Suppressor macrophage treated with lipopolysaccharide for 1 hour (primary cell): Measurements from ENCODE around the gene SMARCAL1.

Experiments
- DNase-seq, 3 donors: peaks; one replicate each; pipeline ENCODE4 v3.0.0-alpha.2; 2020 to 2022

Gene SMARCAL1

DNA sequence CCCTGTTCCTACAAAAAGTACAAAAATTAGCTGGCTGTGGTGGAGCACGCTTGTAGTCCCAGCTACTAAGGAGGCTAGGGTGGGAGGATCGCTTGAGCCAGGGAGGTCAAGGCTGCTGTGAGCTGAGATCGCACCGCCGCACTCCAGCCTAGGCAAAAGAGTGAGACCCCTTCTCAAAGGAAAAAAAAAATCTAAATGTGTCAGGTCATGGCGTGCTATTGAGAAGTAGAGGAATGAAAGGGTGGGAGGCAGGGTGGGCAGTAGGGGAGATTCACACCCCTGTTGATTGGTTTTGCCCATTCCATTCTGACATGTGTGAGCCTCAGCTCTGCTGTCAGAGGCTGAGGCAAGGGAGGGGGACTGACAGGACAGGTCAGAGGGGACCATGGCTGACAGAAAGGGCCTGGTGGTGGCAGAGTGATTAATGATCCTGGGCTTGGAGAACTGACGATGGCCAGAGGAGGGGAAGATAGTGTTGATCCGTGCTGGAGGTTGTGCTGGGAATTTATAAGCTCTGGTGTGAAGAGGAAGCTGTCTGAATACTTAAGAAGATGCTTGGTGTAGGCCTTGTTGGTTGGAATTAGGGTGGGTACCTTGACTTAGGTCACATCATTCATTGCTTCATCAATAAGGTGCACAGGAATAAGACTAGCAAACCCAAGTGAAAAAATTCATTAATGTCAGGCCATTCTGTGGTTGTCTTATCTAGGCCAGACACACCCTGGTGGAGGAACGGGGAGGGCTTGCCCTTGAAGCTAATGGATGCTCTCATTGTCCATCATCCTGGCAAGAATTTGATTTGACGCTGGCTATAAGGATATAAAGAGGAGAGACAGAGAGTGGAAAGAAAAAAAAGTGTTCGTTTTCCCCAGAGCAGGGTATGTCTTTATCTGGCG is 19.1 kb upstream of the SMARCAL1 start:
- DNase-seq: no peak

DNA sequence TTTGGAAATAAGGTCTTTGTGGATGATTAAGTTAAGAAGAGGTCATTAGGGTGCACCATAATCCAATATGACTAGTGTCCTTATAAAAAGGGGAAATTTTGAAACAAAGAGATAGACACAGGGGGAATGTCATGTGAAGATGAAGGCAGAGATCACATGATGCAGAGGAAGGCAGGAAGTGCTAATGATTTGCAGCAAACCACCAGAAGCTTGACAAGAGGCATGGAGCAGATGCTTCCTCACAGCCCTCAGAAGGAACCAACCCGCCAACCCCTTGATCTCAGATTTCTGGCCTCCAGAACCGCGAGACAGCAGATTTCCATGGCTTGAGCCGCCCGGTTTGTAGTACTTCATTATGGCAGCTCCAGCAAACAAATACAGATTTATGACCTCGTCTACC is 17.4 kb upstream of the SMARCAL1 start:
- DNase-seq: peak; percentile 60 to 75 (median 69)

DNA sequence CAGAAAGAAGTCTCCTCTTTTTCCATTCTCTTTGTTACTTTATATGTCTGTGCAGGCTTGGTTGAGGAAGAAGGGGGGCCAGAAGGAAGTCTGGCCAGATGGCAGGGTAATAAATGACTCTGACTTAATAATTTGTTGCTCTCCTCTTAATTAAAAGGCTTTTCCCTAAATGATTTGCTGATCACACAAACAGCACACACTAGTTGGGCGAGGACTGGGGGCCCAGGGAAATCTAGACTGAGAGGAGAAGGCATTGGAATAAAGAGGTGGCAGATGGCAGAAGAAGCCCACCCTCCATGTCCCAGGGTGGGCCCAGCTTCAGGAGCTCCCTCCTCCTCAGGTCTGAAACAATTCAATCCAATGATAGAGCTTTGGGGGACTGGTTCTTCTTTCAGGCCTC is 12.7 kb upstream of the SMARCAL1 start:
- no peak for DNase-seq

DNA sequence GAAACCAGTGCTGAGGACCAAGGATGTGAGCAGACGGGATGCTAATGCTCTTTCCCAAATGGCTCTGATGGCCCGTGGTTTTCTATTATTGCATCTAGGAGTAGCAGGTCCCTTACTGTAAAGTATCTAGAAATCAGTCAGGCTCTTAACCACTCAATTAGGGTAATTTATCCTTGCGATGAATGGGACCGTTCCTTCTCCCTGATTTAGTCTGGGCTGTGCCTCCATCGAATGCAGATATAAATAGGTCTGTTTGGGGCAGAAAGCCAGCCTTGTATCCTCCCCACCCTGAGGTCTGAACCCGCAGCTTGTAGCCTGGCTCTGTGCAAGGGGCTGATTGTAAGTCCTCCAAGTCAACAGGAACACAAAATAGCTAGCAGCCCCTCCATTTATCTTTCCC is 9.5 kb upstream of the SMARCAL1 start:
- no peak for DNase-seq

DNA sequence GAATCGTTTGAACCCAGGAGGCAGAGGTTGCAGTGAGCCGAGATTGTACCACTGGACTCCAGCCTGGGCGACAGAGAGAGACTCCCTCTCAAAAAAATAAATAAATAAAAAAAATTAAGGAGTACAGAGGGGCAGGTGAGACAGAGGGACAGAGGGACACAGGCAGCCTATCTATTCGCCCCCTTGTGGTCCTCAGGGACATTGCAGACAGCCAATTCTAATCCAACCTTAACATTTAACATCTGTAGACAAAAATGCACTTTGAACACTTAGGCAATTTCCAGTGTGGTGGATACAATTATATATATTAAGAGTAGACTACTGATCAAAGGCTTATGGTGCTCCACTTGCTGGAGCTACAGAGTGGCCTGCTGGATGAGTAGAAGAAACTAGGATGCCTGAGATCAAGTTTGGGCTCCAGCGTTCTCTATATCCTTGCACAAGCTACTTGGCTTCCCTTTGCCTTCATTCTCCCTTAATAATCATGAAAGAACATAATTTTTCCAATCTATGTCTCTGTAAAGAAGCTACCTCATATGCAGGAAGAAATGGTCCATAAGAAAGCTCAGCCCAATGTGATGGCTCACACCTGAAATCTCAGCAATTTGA is 8.2 kb upstream of the SMARCAL1 start:
- DNase-seq: peak; percentile 59 to 68 (median 62)

DNA sequence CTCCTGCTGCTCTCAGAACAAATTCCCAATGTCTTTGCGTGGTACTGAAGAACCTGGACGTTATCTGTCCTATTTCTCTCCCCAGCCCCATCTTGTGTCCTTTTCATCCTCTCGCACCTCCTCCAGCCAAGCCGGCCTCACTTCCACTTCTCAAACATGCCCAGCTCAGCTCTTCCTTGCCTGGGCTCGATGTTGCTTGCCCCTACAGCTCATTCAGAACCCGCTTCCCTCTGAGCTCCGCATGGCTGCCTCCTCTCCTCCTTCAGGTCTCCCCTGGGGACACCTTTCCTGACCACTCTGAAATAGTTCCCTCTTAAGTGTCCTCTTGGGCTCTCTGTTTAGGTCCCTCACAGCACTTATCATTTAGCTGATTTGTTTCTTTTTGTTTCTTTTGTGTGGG is 6.7 kb upstream of the SMARCAL1 start:
- DNase-seq: no peak

DNA sequence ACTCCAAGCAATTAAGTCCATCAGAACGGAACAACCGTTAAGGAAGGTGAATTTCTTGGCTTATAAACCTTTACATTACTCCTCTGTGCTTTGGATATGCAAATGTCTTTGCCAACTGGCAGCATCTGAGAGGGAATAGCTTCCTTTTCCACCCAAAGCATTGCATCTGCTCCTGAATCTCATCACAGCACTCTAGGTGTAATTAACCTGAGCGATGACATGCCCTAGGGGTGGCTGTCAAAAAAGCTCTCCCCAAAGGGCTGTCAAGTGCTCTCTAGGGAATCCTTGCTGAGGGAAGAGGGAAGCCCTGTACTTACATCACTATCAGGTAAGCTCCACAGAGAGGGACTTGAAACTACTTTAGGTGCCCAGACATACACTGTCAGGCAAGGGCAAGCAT is 5.5 kb upstream of the SMARCAL1 start:
- DNase-seq: no peak

DNA sequence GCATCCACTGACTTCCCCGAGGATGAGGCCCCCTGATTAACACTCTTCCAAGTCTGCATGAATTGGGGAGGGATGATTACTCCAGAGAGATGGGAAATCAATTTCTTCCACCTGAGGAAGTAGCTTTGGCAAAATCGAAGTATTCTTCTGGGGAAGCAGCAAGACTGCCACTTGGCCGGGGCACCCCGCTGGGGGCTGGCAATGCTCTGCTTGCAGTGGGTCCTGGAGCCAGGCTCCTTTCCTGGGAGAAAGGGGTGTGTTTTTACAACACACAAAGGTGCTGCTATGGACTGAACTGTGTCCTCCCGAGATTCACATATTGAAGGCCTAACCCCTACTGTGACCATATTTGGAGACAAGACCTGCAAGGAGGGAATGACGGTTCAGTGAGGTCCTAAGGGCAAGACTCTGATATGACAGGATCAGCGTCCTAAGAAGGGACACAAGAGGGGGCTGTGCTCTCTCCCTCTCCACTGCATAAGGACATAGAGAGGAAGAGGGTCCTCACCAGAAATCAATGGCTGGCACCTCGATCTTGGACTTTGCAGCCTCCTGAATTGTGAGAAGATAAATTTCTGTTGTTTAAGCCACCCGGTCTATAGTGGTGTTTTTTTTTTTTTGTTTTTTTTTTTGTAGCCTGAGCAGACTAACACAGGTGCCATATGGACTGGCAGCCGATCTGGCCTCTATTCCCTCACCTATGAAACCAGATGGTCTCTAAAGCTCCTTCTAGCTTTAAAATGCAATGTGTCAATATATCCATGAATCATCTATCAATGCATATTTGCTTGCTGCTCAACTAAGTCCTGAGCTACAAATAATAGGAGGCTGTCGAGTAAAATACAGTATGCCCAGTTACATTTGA is 3.6 kb upstream of the SMARCAL1 start:
- DNase-seq: no peak

DNA sequence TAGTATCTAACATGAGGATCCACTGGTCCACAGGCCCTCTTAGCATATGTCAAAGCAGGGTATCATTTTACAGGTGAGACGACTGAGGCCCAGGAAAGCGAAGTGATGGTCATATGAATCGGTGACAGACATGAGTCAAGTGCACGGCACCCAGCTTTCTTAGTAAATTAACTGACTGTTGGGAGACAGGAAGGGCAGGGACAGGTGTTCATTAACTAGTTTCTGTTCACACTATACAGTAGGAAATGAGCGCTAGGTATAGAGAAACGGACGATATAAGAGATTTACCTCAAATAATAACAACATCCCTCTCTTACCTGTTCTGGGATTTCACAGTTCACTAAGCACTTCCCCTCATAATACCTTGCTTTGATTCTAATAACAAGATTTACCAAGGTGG is 1.7 kb upstream of the SMARCAL1 start:
- DNase-seq: no peak

DNA sequence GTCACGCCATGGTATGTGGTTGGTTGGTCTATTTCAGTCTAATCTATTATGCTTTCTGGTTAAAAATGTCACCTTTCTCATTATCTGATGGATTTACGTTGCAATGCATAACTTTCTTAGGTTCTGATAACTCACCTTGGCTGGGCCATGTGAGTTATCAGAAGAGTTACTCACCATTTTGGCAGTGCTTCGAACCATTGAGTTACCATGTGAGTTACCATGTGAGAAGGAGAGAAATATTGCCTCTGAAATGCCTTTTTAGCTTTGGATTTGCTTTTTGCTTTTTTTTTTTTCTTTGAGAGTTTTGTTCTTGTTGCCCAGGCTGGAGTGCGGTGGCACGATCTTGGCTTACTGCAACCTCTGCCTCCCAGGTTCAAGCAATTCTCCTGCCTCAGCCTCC is 1.6 kb downstream of the SMARCAL1 start:
- no peak for DNase-seq

DNA sequence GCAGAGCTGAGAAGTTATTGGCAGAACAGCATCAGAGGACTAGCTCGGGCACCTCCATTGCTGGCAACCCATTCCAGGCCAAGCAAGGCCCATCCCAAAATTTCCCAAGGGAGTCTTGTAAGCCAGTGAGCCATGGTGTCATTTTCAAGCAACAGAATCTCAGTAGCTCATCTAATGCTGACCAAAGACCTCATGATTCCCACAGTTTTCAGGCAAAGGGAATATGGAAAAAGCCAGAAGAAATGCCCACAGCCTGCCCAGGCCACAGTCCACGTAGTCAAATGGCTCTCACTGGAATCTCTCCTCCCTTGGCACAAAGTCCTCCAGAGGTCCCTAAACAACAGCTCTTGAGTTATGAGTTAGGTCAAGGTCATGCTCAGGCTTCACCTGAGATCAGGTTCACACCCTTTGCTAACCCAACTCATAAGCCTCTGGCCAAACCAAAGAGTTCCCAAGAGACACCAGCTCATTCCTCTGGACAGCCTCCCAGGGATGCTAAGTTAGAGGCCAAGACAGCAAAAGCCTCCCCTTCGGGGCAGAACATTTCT is 2.6 kb downstream of the SMARCAL1 start:
- DNase-seq: no peak

DNA sequence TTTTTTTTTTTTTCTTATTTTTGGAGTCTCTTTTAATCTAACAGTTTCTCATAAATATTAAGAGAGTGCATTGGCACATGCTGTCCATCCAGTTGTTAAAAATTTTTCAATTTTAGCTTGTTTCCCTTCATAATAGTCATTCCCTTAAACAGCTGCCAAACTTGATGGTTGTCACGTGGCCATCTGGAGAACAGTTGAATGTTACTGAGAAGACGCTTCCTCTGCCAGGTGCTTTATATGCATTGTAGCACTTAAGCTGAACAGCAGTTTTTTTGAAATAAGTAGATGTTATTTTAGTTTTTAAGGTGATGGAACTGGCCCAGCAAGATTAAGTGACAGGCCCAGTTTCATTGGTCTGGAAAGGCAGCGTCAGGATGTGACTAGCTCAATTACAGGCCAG is 3.3 kb downstream of the SMARCAL1 start:
- DNase-seq: no peak

DNA sequence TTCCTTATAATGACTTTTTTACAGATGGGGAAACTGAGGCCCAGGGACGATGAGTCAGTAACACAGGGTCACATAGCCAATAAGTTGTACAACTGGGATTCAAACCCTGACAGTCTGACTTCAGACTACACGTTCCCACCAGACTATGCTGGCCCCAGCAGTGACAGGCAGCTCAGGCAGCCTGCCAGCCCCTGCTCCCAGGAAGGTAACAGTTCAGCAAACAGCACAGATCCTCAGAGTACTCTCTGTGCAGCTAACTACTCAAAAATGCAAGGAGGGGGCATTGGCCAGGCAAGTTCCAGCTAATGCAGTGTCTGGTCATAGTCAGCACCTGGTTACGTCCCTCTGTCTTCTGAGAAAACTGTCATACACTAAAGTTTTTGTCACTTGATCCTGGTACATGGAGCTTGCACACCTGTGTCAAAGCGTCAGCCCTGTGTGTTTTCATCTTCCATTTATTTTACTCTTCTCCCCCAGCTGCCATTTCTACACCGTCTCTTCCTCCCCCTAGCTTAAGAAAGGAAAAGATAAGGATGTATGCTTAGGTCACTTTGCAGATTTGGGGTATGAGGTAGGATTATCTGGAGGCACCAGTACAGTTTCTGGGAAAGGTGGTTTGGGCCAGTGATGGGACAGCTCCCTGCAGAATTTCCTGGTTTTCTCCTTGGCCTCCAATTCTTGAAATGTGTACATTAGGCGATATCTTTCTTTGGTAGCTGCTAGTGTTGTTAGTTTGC is 4.5 kb downstream of the SMARCAL1 start:
- DNase-seq: no peak

DNA sequence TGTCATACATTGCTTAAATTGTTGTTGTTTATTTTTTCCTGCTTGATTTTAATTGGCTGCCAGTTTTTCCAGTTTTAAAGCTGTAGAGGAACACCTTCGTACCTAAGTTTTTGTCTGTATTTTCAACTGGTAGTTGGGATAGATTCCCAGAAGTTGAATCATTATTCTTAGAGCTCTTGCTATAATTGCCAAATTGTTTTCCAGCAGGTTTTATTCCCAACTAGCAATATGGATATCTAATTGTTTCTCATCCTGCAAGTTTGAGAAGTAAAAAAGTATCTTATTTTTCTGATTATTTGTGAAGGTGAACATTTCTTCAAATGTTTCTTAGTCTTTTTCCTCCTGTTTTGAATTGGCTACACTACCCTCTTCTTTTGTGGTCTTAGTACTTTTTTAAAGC is 6.7 kb downstream of the SMARCAL1 start:
- DNase-seq: no peak

DNA sequence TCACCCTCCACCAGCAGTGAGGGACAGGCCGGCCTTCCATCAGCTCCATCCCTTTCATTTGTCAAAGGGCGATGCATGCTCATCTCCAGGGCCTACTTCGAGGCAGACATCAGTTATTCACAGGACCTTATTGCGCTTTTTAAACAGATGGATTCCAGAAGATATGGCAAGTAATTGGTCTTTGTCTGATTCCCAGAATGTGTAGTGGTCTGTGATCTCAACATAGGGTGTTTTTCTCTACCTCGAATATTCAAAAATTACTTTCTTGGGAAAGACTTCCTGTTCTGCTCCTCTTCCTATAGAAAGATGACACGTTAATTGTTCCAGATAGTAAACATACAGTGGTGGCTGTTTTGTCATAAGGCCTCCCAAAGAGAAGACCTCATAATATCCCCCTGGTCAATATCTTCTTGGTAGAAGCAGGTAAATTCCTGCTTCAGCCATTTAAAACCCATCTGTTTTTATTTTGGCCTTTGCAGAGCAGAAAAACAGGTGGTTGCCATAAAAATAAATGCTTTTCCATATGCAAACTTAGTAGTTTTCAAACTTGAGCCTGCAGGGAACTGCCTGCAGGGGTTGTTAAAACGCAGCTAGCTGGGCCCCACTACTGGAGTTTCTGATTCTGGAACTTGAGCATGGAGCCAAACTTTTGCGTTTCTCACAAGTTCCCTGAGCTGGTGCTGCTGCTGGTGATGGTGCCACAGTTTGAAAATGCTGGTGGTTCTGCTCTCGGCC is 8.2 kb downstream of the SMARCAL1 start:
- DNase-seq: no peak

DNA sequence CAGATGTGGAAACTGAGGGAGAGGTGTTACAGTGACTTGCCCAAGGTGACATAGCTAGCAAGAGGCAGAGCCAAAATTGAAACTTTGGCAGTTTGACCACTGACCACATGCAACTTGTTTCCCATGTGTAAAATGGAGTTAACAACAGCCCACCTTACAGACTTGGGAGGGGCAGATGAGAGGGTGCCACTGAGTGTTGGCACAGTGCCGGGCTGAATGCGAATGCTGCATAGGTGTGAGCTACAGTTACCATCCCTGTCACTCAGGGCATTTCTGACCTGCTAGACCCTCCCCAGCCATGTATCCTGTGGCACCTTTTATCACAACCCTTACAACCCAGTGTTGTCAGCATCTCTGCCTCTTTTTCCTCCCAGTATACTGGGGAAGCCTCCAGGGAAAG is 10.8 kb downstream of the SMARCAL1 start:
- DNase-seq: no peak

DNA sequence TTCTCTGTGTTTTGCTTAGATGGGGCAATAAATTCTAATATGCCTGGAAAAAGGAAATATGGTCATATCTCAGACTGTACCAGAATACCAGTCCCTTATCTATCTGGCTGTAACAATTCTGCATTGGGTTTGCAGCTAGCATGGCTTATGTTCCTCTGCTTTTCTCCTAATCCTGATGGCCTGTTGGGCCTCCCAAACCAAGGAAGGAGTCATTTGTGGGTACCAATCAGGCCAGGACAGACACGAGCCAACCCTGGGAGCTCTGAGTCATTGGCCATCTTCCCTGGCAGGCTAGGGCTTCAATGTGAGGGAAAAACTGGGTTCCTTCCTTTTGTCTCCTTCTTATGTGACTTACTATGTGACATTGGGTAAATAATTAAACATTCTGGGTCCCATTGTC is 12.0 kb downstream of the SMARCAL1 start:
- no peak for DNase-seq

DNA sequence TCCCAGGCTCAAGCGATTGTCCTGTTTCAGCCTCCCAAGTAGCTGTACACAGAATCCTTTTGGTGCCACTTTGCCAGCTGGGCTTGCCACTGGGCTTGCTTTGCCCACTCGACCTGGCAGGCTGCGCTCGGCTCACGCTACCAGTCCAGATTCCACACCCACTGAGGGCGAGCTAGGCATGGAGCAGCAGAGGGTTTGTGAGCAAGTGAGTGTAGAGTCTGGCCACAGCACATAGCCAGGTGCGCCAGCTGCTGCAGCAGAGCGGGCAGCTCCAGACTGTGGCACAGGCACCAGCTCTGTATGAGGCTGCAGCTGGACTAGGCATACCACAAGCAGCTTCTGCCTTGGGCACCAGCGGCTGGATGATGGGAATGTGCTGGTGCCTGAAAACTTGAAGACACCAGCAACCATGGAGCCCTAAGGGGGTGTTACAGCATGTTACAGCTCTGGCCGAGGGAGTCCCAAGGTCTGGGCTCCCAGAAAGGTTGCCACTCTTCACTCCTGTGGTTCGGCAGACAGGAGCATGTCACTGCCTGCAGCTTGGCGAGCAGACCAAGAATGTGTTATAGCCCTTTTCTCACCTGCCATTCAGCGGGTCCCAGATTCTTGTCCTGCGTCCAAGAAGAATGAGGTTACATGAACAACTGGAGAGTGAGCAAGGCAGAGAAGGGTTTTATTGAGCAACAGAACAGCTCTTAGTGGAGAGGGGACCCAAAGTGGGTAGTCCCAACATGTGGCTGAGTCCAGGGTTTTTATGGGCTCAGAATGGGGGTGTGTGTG is 12.9 kb downstream of the SMARCAL1 start:
- no peak for DNase-seq

DNA sequence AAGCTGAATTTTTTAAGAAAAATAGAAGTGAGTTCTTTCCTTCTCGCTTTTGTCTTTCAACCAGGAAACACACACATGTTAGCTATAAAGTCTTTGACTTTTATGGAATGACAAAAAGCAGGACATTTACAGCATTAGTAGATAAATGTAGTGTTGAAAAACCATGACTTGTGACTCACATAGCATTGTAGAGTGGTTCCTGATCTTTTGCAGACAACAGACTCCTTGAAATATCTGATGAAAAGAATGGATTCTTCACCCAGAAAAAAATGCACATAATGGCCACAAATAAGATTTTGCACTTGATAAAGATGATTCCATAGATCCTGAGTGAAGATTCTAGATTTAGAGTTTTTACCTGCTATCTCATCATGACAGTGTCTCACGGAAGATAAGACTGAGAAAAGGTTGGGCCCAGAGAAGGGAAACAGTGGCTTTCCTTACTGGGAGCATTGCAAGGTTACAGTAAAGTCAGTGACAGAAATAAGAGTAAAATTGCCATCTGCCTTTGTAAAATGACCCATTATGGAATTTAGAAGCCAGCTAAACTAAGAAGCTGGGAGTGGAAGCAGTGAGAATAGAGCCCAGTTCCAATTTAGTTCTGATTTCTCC is 14.0 kb downstream of the SMARCAL1 start:
- no peak for DNase-seq

DNA sequence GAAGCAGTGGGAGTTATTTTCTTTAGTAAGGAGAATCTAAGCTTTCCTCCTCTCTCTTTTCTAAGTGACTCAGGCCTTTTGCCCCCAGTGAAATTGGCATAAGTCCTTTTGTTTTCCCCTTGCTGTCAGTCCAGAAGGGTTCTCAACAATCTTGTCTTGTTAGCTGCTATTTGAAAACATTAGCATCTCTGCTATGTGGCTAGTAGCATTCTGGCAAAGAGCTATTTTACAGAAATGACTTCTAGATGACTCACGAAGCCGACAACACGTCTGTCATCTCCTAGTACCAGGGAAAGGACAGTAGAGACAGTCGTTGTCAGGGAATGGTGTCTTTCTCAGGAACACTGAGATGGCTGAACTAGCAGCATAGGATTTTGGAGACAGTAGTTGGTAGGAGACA is 14.7 kb downstream of the SMARCAL1 start:
- no peak for DNase-seq
